HL-60 (cell line): ENCODE measurements around the gene DMC1.

ENCODE experiments used
- GABPA ChIP-seq: IDR thresholded peaks from 2 replicates; pipeline ENCODE4 v1.6.1; 2012; ENCODE audit warnings: low read depth
- POLR2AphosphoS5 ChIP-seq: IDR thresholded peaks from 2 replicates; pipeline ENCODE4 v1.6.1; 2012; ENCODE audit warnings: low read depth
- SPI1 ChIP-seq: IDR thresholded peaks from 2 replicates; pipeline ENCODE4 v1.6.1; 2012; ENCODE audit warnings: low read depth, mild to moderate bottlenecking, borderline replicate concordance
- TF ChIP-seq, protein P1 (sequence below): IDR thresholded peaks from one replicate; pipeline ENCODE4 v1.5.1; 2011; ENCODE audit warnings: low read length, control low read depth, inconsistent platforms; ENCODE audit not compliant: insufficient read depth
- TF ChIP-seq, protein P2 (sequence below): IDR thresholded peaks from 2 replicates; pipeline ENCODE4 v1.6.1; 2012; ENCODE audit warnings: low read depth; ENCODE audit not compliant: insufficient replicate concordance

DNA sequence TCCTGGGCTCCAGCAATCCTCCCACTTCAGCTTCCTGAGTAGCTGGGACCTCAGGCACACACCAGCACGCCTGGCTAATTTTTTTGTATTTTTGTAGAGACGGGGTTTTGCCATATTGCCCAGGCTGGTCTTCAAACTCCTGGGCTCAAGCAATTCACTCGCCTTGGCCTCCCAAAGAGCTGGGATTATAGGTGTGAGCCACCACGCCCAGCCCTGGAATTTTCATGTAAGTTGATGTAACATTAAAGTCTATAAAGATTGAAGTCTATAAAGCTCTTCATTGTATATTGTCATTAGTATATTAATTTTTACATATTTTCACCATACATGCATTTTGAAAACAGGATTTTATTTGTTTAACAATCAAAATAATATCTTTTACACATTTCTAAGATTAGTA, 51.4 kb downstream of the DMC1 start:
- TF ChIP-seq, protein P1, sequence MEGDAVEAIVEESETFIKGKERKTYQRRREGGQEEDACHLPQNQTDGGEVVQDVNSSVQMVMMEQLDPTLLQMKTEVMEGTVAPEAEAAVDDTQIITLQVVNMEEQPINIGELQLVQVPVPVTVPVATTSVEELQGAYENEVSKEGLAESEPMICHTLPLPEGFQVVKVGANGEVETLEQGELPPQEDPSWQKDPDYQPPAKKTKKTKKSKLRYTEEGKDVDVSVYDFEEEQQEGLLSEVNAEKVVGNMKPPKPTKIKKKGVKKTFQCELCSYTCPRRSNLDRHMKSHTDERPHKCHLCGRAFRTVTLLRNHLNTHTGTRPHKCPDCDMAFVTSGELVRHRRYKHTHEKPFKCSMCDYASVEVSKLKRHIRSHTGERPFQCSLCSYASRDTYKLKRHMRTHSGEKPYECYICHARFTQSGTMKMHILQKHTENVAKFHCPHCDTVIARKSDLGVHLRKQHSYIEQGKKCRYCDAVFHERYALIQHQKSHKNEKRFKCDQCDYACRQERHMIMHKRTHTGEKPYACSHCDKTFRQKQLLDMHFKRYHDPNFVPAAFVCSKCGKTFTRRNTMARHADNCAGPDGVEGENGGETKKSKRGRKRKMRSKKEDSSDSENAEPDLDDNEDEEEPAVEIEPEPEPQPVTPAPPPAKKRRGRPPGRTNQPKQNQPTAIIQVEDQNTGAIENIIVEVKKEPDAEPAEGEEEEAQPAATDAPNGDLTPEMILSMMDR: no peak
- TF ChIP-seq SPI1 (no peak), GABPA (no peak), POLR2AphosphoS5 (no peak)
- TF ChIP-seq, protein P2, sequence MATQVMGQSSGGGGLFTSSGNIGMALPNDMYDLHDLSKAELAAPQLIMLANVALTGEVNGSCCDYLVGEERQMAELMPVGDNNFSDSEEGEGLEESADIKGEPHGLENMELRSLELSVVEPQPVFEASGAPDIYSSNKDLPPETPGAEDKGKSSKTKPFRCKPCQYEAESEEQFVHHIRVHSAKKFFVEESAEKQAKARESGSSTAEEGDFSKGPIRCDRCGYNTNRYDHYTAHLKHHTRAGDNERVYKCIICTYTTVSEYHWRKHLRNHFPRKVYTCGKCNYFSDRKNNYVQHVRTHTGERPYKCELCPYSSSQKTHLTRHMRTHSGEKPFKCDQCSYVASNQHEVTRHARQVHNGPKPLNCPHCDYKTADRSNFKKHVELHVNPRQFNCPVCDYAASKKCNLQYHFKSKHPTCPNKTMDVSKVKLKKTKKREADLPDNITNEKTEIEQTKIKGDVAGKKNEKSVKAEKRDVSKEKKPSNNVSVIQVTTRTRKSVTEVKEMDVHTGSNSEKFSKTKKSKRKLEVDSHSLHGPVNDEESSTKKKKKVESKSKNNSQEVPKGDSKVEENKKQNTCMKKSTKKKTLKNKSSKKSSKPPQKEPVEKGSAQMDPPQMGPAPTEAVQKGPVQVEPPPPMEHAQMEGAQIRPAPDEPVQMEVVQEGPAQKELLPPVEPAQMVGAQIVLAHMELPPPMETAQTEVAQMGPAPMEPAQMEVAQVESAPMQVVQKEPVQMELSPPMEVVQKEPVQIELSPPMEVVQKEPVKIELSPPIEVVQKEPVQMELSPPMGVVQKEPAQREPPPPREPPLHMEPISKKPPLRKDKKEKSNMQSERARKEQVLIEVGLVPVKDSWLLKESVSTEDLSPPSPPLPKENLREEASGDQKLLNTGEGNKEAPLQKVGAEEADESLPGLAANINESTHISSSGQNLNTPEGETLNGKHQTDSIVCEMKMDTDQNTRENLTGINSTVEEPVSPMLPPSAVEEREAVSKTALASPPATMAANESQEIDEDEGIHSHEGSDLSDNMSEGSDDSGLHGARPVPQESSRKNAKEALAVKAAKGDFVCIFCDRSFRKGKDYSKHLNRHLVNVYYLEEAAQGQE: no peak
